ENCODE measurements around the gene DCHS1.

DCHS1 gene

DNA sequence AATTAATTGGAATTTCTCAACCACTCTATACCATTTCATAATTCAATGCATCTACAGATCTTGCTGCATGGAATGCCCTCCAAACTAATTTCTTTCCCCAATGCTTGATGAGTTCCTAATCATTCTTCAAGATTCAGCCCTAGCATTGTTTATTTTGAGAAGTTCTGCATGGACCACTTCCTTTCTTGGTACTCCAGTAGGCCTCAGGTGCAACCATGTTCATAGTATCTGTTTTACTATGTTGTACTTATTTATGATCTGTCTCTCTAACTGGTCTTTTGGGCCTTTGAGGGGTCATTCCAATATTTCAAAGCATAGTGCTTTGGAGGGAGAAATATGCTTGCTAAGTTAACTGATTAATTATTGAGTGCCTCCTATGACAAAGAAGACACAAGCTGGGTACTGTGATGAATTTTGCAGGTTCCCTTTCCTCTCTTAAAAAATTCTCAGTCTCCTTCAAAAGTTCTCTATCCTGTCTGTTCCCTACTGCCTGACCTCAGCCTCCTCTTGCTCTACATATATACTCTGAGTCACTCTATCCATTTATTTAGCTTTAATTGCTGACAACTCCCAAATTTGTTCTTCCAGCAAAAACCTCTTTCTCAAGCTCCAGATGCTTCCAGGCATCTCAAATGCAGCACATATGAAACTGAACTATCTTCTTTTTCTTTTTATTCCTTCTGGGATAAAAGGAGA, 18.1 kb upstream of the DCHS1 start:
- no peaks in the 10 kb centered on the region for H3K27me3 ChIP-seq (ENCODE audit: control insufficient read depth, low read length)
- H3K79me2 ChIP-seq (ENCODE audit: control insufficient read depth, low read length), result no peaks in the 10 kb centered on the region
- no peaks in the 10 kb centered on the region for H3K9me2 ChIP-seq (replicated peaks; ENCODE audit: control insufficient read depth, low read length)
- no peak overlapping the region for H3K27ac ChIP-seq (ENCODE audit: low read depth, low read length)
- H3K4me3 ChIP-seq (ENCODE audit: low read length), result no peak overlapping the region
- H4K20me1 ChIP-seq (ENCODE audit: control insufficient read depth, insufficient read depth, low read depth, low read length), result no peaks in the 10 kb centered on the region
- TF ChIP-seq, protein P1, sequence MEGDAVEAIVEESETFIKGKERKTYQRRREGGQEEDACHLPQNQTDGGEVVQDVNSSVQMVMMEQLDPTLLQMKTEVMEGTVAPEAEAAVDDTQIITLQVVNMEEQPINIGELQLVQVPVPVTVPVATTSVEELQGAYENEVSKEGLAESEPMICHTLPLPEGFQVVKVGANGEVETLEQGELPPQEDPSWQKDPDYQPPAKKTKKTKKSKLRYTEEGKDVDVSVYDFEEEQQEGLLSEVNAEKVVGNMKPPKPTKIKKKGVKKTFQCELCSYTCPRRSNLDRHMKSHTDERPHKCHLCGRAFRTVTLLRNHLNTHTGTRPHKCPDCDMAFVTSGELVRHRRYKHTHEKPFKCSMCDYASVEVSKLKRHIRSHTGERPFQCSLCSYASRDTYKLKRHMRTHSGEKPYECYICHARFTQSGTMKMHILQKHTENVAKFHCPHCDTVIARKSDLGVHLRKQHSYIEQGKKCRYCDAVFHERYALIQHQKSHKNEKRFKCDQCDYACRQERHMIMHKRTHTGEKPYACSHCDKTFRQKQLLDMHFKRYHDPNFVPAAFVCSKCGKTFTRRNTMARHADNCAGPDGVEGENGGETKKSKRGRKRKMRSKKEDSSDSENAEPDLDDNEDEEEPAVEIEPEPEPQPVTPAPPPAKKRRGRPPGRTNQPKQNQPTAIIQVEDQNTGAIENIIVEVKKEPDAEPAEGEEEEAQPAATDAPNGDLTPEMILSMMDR (IDR thresholded peaks at IDR 0.05; ENCODE audit: low read depth, low read length, poor library complexity, severe bottlenecking), result no peak
- no peak for TF ChIP-seq EZH2phosphoT487 (IDR thresholded peaks at IDR 0.05; ENCODE audit: borderline replicate concordance, low read length)
- H3F3A ChIP-seq (ENCODE audit: control insufficient read depth, insufficient read depth), result peaks cover 3% of the 10 kb centered on the region; the same call in 1 of the 2 replicates
- no peaks in the 10 kb centered on the region for H3K9me3 ChIP-seq (ENCODE audit: control insufficient read depth, insufficient read depth, low read length)
- H3K36me3 ChIP-seq (ENCODE audit: control insufficient read depth, low read length), result no peaks in the 10 kb centered on the region
- no peaks in the 10 kb centered on the region for H3K4me1 ChIP-seq (ENCODE audit: control insufficient read depth, low read length)
- no peak overlapping the region for H3K4me2 ChIP-seq (ENCODE audit: low read length)

DNA sequence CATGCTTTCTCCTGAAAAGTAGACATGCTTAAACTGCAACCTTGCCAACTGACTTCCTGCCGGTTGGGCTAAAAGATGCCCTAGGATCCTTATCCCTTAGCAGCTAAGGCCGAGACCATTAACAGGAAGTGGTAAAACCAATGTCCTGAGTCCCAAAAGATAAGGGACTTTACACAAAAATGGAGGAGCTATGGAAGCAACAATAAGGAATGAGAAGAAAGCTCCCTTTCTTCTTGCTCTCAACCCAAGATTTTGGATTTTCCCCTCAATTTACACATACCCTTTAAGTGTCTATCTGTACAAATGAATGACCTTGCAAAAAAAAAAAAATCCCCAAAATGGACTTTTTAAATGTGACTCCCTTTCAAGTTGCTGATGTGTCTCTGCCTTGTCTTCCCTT, 16.4 kb upstream of the DCHS1 start:
- TF ChIP-seq, protein P1 (IDR thresholded peaks at IDR 0.05; ENCODE audit: low read depth, low read length, poor library complexity, severe bottlenecking), result no peak
- no peak for TF ChIP-seq EZH2phosphoT487 (IDR thresholded peaks at IDR 0.05; ENCODE audit: borderline replicate concordance, low read length)
- Histone ChIP-seq H3K4me2 (ENCODE audit: low read length) (no peak overlapping the region), H3K9me2 (replicated peaks; ENCODE audit: control insufficient read depth, low read length) (no peaks in the 10 kb centered on the region), H3K36me3 (ENCODE audit: control insufficient read depth, low read length) (no peaks in the 10 kb centered on the region), H3F3A (ENCODE audit: control insufficient read depth, insufficient read depth) (no peaks in the 10 kb centered on the region), H3K27ac (ENCODE audit: low read depth, low read length) (no peak overlapping the region), H4K20me1 (ENCODE audit: control insufficient read depth, insufficient read depth, low read depth, low read length) (no peaks in the 10 kb centered on the region), H3K4me1 (ENCODE audit: control insufficient read depth, low read length) (peaks cover 3% of the 10 kb centered on the region; the same call in 1 of the 2 replicates), H3K79me2 (ENCODE audit: control insufficient read depth, low read length) (no peaks in the 10 kb centered on the region), H3K4me3 (ENCODE audit: low read length) (no peak overlapping the region), H3K9me3 (ENCODE audit: control insufficient read depth, insufficient read depth, low read length) (no peaks in the 10 kb centered on the region), H3K27me3 (ENCODE audit: control insufficient read depth, low read length) (no peaks in the 10 kb centered on the region)

DNA sequence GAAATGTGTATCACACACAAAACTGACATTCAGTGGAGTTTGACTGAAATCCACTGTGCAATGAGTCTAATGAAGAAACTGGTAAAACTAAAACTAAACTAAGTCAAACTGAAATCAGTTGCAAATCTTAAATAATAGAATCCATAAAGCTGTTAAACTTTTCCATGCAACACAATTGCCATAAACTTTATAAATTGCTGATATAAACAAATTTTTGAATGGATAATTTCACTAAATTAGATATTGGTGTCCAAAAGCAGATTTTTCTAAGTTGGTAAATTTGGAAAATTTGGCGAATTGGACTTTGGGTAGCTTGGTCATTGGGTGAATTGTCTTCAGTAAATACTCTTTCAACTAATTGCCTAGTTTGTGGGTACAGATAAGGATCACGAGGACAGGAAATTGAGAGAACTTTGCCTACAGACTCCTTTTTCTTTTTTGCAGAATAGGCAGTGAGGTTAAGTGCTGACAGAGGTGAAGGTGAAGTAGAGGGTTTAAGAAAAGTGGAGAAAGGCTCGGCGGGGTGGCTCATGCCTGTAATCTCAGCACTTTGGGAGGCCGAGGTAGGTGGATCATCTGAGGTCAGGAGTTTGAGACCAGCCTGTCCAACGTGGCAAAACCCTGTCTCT, 14.7 kb upstream of the DCHS1 start:
- Histone ChIP-seq H3F3A (ENCODE audit: control insufficient read depth, insufficient read depth) (no peaks in the 10 kb centered on the region), H3K9me2 (replicated peaks; ENCODE audit: control insufficient read depth, low read length) (no peaks in the 10 kb centered on the region), H3K36me3 (ENCODE audit: control insufficient read depth, low read length) (no peaks in the 10 kb centered on the region), H4K20me1 (ENCODE audit: control insufficient read depth, insufficient read depth, low read depth, low read length) (no peaks in the 10 kb centered on the region), H3K4me2 (ENCODE audit: low read length) (no peak overlapping the region), H3K9me3 (ENCODE audit: control insufficient read depth, insufficient read depth, low read length) (no peaks in the 10 kb centered on the region), H3K4me1 (ENCODE audit: control insufficient read depth, low read length) (peaks cover 3% of the 10 kb centered on the region; the same call in 1 of the 2 replicates), H3K79me2 (ENCODE audit: control insufficient read depth, low read length) (no peaks in the 10 kb centered on the region), H3K27ac (ENCODE audit: low read depth, low read length) (no peak overlapping the region), H3K4me3 (ENCODE audit: low read length) (no peak overlapping the region), H3K27me3 (ENCODE audit: control insufficient read depth, low read length) (0 out of 2 replicates have a peak, but pooled peaks cover 2% of the 10 kb centered on the region)
- TF ChIP-seq, protein P1 (IDR thresholded peaks at IDR 0.05; ENCODE audit: low read depth, low read length, poor library complexity, severe bottlenecking), result no peak
- TF ChIP-seq EZH2phosphoT487 (IDR thresholded peaks at IDR 0.05; ENCODE audit: borderline replicate concordance, low read length), result no peak

Data from DOHH2 (cell line).